ENCODE results near the gene CLEC9A.

- TF ChIP-seq, protein P1, sequence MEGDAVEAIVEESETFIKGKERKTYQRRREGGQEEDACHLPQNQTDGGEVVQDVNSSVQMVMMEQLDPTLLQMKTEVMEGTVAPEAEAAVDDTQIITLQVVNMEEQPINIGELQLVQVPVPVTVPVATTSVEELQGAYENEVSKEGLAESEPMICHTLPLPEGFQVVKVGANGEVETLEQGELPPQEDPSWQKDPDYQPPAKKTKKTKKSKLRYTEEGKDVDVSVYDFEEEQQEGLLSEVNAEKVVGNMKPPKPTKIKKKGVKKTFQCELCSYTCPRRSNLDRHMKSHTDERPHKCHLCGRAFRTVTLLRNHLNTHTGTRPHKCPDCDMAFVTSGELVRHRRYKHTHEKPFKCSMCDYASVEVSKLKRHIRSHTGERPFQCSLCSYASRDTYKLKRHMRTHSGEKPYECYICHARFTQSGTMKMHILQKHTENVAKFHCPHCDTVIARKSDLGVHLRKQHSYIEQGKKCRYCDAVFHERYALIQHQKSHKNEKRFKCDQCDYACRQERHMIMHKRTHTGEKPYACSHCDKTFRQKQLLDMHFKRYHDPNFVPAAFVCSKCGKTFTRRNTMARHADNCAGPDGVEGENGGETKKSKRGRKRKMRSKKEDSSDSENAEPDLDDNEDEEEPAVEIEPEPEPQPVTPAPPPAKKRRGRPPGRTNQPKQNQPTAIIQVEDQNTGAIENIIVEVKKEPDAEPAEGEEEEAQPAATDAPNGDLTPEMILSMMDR (IDR thresholded peaks at IDR 0.05; ENCODE audit: insufficient read depth, low read depth, low read length): no peak
- no peak for TF ChIP-seq EZH2 (IDR thresholded peaks at IDR 0.05; ENCODE audit: insufficient read depth, low read length)
Observed at GRCh38 chr12:10031771-10032175, 1.3 kb downstream of the CLEC9A start.

Data from astrocyte (in vitro differentiated cells and primary cell).